Fibroblast of mammary gland (primary cell): ENCODE results near the gene KCNS1.
"Not testable (repeated sequence)": the region's sequence is repeated elsewhere in the genome, so short reads cannot be mapped to it uniquely, and the experiment has no call there.

Source experiments
- DNase-seq: peaks from one replicate; pipeline ENCODE4 v3.0.0-alpha.2; 2010; ENCODE audit warnings: low read depth
- H3K4me3 ChIP-seq: 2 replicates; pipeline ENCODE4 v1.5.1; 2011; ENCODE audit warnings: low read depth, mild to moderate bottlenecking, low read length, moderate library complexity; ENCODE audit not compliant: control insufficient read depth
- CTCF ChIP-seq: conservative IDR thresholded peaks from 2 replicates; pipeline ENCODE4 v1.5.1; 2011; ENCODE audit warnings: low read depth, low read length, inconsistent platforms; ENCODE audit not compliant: control insufficient read depth, insufficient read depth

The KCNS1 gene

GRCh38 chr20:45072066-45072465, 28.9 kb downstream of the KCNS1 start:
- no peak overlapping the region for H3K4me3 ChIP-seq
- no peak for TF ChIP-seq CTCF
- DNase-seq = no peak

GRCh38 chr20:45070932-45071632, 29.8 kb downstream of the KCNS1 start:
- no peak overlapping the region for H3K4me3 ChIP-seq
- peak; percentile 38 for DNase-seq
- no peak for TF ChIP-seq CTCF

GRCh38 chr20:45069261-45069660, 31.7 kb downstream of the KCNS1 start:
- no peak overlapping the region for H3K4me3 ChIP-seq
- no peak for TF ChIP-seq CTCF
- DNase-seq = no peak

- peak; percentile 32 for DNase-seq
- no peak overlapping the region for H3K4me3 ChIP-seq
- no peak for TF ChIP-seq CTCF
These were observed 33.4 kb downstream of the KCNS1 start for GRCh38 chr20:45067558-45067957.

GRCh38 chr20:45067087-45067486, 33.8 kb downstream of the KCNS1 start:
- no peak for DNase-seq
- no peak overlapping the region for H3K4me3 ChIP-seq
- TF ChIP-seq CTCF = no peak

- no peak for TF ChIP-seq CTCF
These were observed 34.6 kb downstream of the KCNS1 start for GRCh38 chr20:45066372-45066771.

GRCh38 chr20:45064812-45065211, 36.1 kb downstream of the KCNS1 start:
- no peak for TF ChIP-seq CTCF
- H3K4me3 ChIP-seq = no peak overlapping the region
- no peak for DNase-seq

More at GRCh38 chr20:45066372-45066771, 34.6 kb downstream of the KCNS1 start:
- H3K4me3 ChIP-seq = no peak overlapping the region
- DNase-seq = peak; percentile 49

- H3K4me3 ChIP-seq, DNase-seq: not testable (repeated sequence)
These were observed 37.8 kb downstream of the KCNS1 start for GRCh38 chr20:45063107-45063506.
